ENCODE results near the gene ZEB2.

GRCh38 chr2:144470816-144471215 lies 49.1 kb downstream of the ZEB2 start:
- no peak for TF ChIP-seq CTCF (IDR thresholded peaks at IDR 0.05; ENCODE audit: low read length)
- TF ChIP-seq EZH2 (IDR thresholded peaks at IDR 0.05; ENCODE audit: borderline replicate concordance, low read length), result no peak
